GM13977 (cell line): Measurements from ENCODE around the gene ZNF211.

Experiments
- DNase-seq: peaks from one replicate; pipeline ENCODE4 v3.0.0; 2012; ENCODE audit warnings: low spot score
- in situ Hi-C: fragments of 300-500 bp; cut with MboI; formaldehyde crosslinking; loops from one replicate; pipeline ENCODE4 v1.12.0; 2022; ENCODE audit warnings: low sequenced_read_pairs, low pct_unique_long_range_greater_than_20kb, mixed read lengths, inconsistent platforms; ENCODE audit not compliant: unreplicated experiment
- TF ChIP-seq, protein P1 (sequence below): IDR thresholded peaks from 2 replicates; pipeline ENCODE4 v1.5.1; 2012; ENCODE audit warnings: mild to moderate bottlenecking, control low read depth; ENCODE audit not compliant: insufficient read depth; ENCODE audit errors: extremely low read depth, missing control alignments

The ZNF211 gene

DNA sequence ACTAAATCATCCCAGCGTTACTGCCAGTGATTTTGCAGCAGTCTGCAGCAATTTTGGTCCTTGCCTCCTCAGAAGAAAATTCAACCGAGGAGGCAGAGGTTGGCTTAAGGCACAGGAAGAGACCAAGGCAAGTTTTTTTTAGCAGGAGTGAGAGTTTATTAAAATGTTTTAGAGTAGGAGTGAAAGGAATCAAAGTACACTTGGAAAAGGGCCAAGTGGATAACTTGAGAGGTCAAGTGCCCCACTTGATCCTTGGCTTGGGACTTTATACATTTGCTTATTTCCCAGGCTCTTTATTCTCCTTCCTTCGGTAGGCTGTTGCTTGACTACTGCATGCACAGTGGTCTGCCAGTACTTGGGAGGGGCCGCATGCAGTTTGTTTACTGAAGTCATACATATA lies 21.9 kb upstream of the ZNF211 start:
- in situ Hi-C loops = no loop called here
- no peak for DNase-seq
- TF ChIP-seq, protein P1, sequence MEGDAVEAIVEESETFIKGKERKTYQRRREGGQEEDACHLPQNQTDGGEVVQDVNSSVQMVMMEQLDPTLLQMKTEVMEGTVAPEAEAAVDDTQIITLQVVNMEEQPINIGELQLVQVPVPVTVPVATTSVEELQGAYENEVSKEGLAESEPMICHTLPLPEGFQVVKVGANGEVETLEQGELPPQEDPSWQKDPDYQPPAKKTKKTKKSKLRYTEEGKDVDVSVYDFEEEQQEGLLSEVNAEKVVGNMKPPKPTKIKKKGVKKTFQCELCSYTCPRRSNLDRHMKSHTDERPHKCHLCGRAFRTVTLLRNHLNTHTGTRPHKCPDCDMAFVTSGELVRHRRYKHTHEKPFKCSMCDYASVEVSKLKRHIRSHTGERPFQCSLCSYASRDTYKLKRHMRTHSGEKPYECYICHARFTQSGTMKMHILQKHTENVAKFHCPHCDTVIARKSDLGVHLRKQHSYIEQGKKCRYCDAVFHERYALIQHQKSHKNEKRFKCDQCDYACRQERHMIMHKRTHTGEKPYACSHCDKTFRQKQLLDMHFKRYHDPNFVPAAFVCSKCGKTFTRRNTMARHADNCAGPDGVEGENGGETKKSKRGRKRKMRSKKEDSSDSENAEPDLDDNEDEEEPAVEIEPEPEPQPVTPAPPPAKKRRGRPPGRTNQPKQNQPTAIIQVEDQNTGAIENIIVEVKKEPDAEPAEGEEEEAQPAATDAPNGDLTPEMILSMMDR = no peak

DNA sequence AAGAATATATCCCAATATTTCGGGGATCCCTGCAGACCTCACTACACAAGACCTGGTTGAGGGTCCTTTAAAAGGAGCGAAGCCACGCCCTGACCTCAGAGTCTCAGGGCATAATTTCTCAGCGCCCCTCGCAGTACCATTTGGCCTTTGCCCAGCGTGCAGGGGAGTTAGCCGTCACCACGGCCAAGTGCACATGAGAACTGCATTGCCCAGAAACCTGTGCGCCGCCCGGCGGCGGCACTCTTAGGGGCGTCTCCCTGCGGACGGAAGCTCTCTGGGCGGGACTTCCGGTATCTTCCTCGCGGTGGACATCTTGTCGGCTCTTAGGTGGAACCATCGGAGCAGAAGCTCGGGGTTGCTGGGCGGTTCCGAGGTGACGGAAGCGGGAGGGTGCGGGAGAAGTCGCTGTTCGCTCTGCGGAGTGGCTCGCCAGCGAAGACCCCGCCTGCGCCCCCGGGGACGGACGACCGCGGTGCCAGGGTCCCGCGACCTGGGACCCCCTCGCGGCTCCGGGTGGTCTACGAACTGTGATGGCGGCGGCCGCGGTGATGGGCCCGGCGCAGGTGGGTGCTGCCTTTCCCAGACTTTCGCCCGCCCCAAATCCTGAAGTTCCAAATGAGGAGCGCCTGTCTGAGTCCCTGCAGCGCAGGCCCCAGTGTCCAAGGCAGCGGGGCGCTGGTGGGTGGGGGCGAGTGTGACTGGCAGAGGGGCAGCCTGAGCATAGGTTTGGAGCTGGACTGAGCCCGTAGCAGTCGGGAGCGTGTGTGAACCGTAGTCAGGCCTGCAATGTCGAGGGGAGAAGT lies 18.8 kb upstream of the ZNF211 start, which contains the start of gene ZNF134:
TSS of gene ZNF134 (plus strand) at position 302 of the 803 bp plus-strand sequence. CDS start 5,227 bp downstream, outside the sequence.
- peak; percentile 95 for DNase-seq
- in situ Hi-C loops = no loop called here
- TF ChIP-seq, protein P1 = no peak

DNA sequence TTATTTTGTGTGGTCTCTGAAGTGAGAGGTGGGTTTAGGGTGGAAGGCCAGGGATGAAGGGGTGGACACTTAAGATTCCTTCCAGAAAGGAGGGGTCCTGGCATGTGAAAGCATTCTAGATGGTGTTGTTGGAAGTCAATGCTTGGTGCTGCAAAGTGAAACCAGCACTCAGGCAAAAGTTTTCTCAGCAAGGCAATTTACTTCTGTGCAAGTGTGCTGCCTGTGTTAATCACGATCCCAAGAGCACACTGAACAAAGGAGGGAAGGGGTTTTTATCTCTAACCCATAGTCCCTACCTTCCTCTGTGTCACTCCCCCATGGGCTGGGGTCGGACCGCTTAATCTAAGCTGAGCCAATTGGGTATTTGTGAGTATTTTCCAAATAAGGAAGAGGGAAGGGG lies 17.6 kb upstream of the ZNF211 start:
- DNase-seq = no peak
- in situ Hi-C loops = no loop called here
- TF ChIP-seq, protein P1 = no peak

DNA sequence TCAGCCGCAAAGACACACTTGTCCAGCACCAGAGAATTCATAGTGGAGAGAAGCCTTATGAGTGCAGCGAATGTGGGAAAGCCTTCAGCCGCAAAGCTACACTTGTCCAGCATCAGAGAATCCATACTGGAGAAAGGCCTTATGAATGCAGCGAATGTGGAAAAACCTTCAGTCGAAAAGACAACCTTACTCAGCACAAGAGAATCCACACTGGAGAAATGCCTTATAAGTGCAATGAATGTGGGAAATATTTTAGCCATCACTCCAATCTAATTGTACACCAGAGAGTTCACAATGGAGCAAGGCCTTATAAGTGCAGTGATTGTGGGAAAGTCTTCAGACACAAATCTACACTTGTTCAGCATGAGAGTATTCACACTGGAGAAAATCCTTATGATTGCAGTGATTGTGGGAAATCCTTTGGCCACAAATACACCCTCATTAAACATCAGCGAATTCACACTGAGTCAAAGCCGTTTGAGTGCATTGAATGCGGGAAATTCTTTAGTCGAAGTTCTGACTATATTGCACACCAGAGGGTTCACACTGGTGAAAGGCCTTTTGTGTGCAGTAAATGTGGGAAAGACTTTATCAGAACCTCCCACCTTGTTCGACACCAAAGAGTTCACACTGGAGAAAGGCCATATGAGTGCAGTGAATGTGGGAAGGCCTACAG lies 12.2 kb upstream of the ZNF211 start:
- in situ Hi-C loops = no loop called here
- no peak for DNase-seq
- TF ChIP-seq, protein P1 = no peak

DNA sequence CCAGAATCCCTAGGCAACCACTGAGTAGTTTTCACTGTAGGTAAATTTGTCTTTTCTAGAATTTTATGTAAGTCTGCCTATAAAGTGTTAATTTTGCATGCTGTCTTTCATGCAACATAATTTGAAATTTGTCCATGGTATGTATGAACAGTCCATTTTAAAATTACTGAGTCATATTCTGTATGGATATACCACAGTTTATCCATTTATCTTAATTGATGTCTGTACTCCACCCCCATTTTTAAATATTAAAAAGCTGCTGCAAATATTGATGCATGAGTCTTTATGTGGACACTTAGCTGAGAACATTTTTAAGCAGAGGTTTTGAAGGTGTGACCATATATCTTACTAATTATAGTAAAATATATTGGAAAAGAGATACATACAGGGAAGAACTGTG lies 9.9 kb upstream of the ZNF211 start:
- in situ Hi-C loops = no loop called here
- TF ChIP-seq, protein P1 = no peak
- DNase-seq = no peak

DNA sequence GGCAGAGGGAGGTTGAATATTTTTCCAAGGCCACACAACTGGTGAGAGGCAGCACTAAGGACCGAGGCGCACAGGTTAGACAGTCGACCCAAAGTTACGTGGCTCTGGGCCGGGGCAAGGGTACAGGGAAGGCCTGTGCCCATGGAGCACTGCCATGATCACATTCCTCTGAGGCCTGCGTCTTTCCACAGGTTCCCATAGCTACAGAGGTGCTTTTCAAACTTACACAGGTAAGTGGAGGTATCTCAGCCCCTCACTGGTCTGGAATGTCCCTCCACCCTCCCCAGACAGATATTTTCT lies 814 bp downstream of the ZNF211 start:
- DNase-seq = no peak
- in situ Hi-C loops = no loop called here
- TF ChIP-seq, protein P1 = no peak
